A549 (cell line): ENCODE measurements around the gene MCIDAS. TPM values are rescaled to one million over a fixed set of nuclear protein-coding genes. Genes with fewer than 3 reads are reported as not detected.

Experiments used
- ATAC-seq, 2 experiments: fragments of 200-7000 bp in 1 of 2; fragments of >200 bp in 1 of 2; cut with Nextera tagmentation in 1 of 2; cut with Tn5 transposase in 1 of 2; 3 replicates each; pipeline versions ENCODE4 v1.8.0 to v1.9.1; 2018 to 2020; ENCODE audit warnings: mild to moderate bottlenecking in 1 of 2, moderate library complexity in 1 of 2
- CTCF ChIA-PET: fragments of 300-600 bp; sonication (Branson Sonifier 250); formaldehyde crosslinking; extraction: SDS; loops from one replicate; lab custom pipeline; 2021; ENCODE audit warnings: antibody characterized with exemption, inconsistent platforms; lab: Yijun Ruan, JAX
- POLR2A ChIA-PET: fragments of 350-600 bp; formaldehyde crosslinking; extraction: SDS; loops from one replicate; lab custom pipeline; 2021; ENCODE audit warnings: antibody characterized with exemption, inconsistent platforms; lab: Yijun Ruan, JAX
- DNase-seq, 2 experiments: peaks; one replicate each; pipeline versions ENCODE4 v3.0.0 to v3.0.0-alpha.2; 2011 to 2016; ENCODE audit warnings: low read depth in 1 of 2, low spot score in 1 of 2
- FAIRE-seq: peaks from 2 replicates; lab custom pipeline; 2011; peaks lifted over from hg19 to GRCh38; lab: Jason Lieb, UNC
- H3K27ac ChIP-seq, 2 experiments: fragments of >200 bp; sonication (Bioruptor Twin); formaldehyde crosslinking; 3 replicates each; pipeline ENCODE4 v1.5.1; 2016 to 2017
- H3K4me1 ChIP-seq: fragments of >200 bp; sonication (Bioruptor Twin); formaldehyde crosslinking; 3 replicates; pipeline ENCODE4 v1.6.1; 2016
- H3K4me2 ChIP-seq: fragments of >200 bp; sonication (Bioruptor Twin); formaldehyde crosslinking; 3 replicates; pipeline ENCODE4 v1.6.1; 2016
- H3K4me3 ChIP-seq: fragments of >200 bp; sonication (Bioruptor Twin); formaldehyde crosslinking; 3 replicates; pipeline ENCODE4 v1.5.1; 2016
- H3K9me3 ChIP-seq: fragments of >200 bp; sonication (Bioruptor Twin); formaldehyde crosslinking; 3 replicates; pipeline ENCODE4 v1.6.1; 2016
- ATOH8 ChIP-seq: fragments of 250-450 bp; sonication (Bioruptor Pico); IDR thresholded peaks from 2 replicates; pipeline ENCODE4 v1.5.0; 2020; ENCODE audit warnings: low read depth, mild to moderate bottlenecking, moderate library complexity
- BCL3 ChIP-seq: fragments of >200 bp; sonication (Bioruptor Twin); formaldehyde crosslinking; IDR thresholded peaks from 3 replicates; pipeline ENCODE4 v1.6.1; 2016
- CHD2 ChIP-seq: fragments of 150-350 bp; IDR thresholded peaks from 2 replicates; pipeline ENCODE4 v1.6.1; 2014; ENCODE audit warnings: low read length; ENCODE audit not compliant: partially characterized antibody
- E2F6 ChIP-seq: IDR thresholded peaks from 2 replicates; pipeline ENCODE4 v1.6.1; 2012; ENCODE audit warnings: low read depth, borderline replicate concordance
- EHMT2 ChIP-seq: fragments of 200-600 bp; sonication (generic); IDR thresholded peaks from 2 replicates; pipeline ENCODE4 v1.6.1; 2016; ENCODE audit warnings: antibody characterized with exemption, low read depth, mild to moderate bottlenecking, moderate library complexity
- FOSB ChIP-seq: fragments of 250-450 bp; sonication (Bioruptor Pico); IDR thresholded peaks from 2 replicates; pipeline ENCODE4 v1.5.0; 2020; ENCODE audit warnings: mild to moderate bottlenecking, moderate library complexity
- FOSL2 ChIP-seq, 2 experiments: fragments of 450-650 bp in 1 of 2; fragments of >200 bp in 1 of 2; sonication (Bioruptor Twin) in 1 of 2; formaldehyde crosslinking; IDR thresholded peaks; 2 replicates each; pipeline versions ENCODE4 v1.5.0 to v1.6.1; 2016 to 2020; ENCODE audit warnings: mild to moderate bottlenecking in 1 of 2, moderate library complexity in 1 of 2
- FOXS1 ChIP-seq: fragments of 250-450 bp; sonication (Bioruptor Pico); IDR thresholded peaks from 2 replicates; pipeline ENCODE4 v1.5.0; 2020; ENCODE audit warnings: mild to moderate bottlenecking, moderate library complexity
- GATA3 ChIP-seq: IDR thresholded peaks from 2 replicates; pipeline ENCODE4 v1.6.1; 2012; ENCODE audit warnings: borderline replicate concordance
- HEYL ChIP-seq: fragments of 250-450 bp; sonication (Bioruptor Pico); IDR thresholded peaks from 2 replicates; pipeline ENCODE4 v1.8.0; 2021; ENCODE audit warnings: mild to moderate bottlenecking, moderate library complexity
- HMGXB4 ChIP-seq: fragments of 250-450 bp; sonication (Bioruptor Pico); IDR thresholded peaks from 2 replicates; pipeline ENCODE4 v1.5.0; 2021; ENCODE audit warnings: mild to moderate bottlenecking, moderate library complexity, borderline replicate concordance
- JUN ChIP-seq, 2 experiments: fragments of >200 bp; sonication (Bioruptor Twin); formaldehyde crosslinking; IDR thresholded peaks; 2 replicates in 1 of 2; 3 replicates in 1 of 2; pipeline ENCODE4 v1.6.1; 2016 to 2017
- JUNB ChIP-seq: fragments of >200 bp; sonication (Bioruptor Twin); formaldehyde crosslinking; IDR thresholded peaks from 2 replicates; pipeline ENCODE4 v1.6.1; 2016
- MAFK ChIP-seq: fragments of 450-650 bp; IDR thresholded peaks from 2 replicates; pipeline ENCODE4 v1.6.1; 2014; ENCODE audit not compliant: partially characterized antibody
- NR3C1 ChIP-seq: fragments of >200 bp; sonication (Bioruptor Twin); formaldehyde crosslinking; IDR thresholded peaks from 3 replicates; pipeline ENCODE4 v1.6.1; 2017
- PBX3 ChIP-seq: IDR thresholded peaks from 2 replicates; pipeline ENCODE4 v1.6.1; 2012
- POLR2A ChIP-seq: IDR thresholded peaks from 2 replicates; pipeline ENCODE4 v1.6.1; 2012; ENCODE audit warnings: mild to moderate bottlenecking, low read length
- POLR2AphosphoS2 ChIP-seq: conservative IDR thresholded peaks from 2 replicates; pipeline ENCODE4 v1.6.1; 2012; ENCODE audit warnings: low read length, improper control_type of control experiment, inconsistent platforms
- REST ChIP-seq: fragments of 200-600 bp; sonication (generic); IDR thresholded peaks from 2 replicates; pipeline ENCODE4 v1.6.1; 2016; ENCODE audit warnings: antibody characterized with exemption, mild to moderate bottlenecking, moderate library complexity
- TP53 ChIP-seq: fragments of 250-450 bp; sonication (Bioruptor Pico); IDR thresholded peaks from 2 replicates; pipeline ENCODE4 v1.5.0; 2021; ENCODE audit warnings: mild to moderate bottlenecking, moderate library complexity
- ZC3H11A ChIP-seq: fragments of 450-650 bp; IDR thresholded peaks from 2 replicates; pipeline ENCODE4 v1.6.1; 2014; ENCODE audit warnings: antibody characterized with exemption, mild to moderate bottlenecking
- ZNF302 ChIP-seq: fragments of 250-450 bp; sonication (Bioruptor Pico); IDR thresholded peaks from 2 replicates; pipeline ENCODE4 v1.9.0; 2021; ENCODE audit warnings: inconsistent platforms, mild to moderate bottlenecking, moderate library complexity
- WGBS: methylation state at CpG from one replicate; pipeline ENCODE4 v1.1.6; 2017; ENCODE audit errors: missing lambda C conversion rate; 5-methylcytosine and 5-hydroxymethylcytosine counted together
- polyA plus RNA-seq, 4 experiments: library from polyadenylated mRNA; depleted of rRNA in 3 of 4; stranded (reverse); fragments of >200 nt; fragmentation: RNase III in 1 of 4; extraction: RNeasy Plus Mini Kit Qiagen cat#74134 plus additional on column Dnase treatment in 1 of 4; gene quantifications; 2 replicates in 3 of 4; 3 replicates in 1 of 4; pipeline ENCODE4 v1.2.3, GENCODE V29; 2011 to 2017

The MCIDAS gene
- polyA plus RNA-seq, 2 of the 4 experiments (the other 2 are of a cell fraction), result 2.2 TPM

- no peak for TF ChIP-seq JUN (IDR thresholded peaks at IDR 0.05)
- TF ChIP-seq BCL3, result no peak
- TF ChIP-seq REST, result no peak
- TF ChIP-seq NR3C1, result no peak
- TF ChIP-seq TP53 (CRISPR knock-in tag), result no peak
- no peak for TF ChIP-seq FOSB (CRISPR knock-in tag)
- TF ChIP-seq E2F6, result peak; percentile 90
- no peak for TF ChIP-seq JUNB
- no peak for TF ChIP-seq FOXS1 (CRISPR knock-in tag)
- TF ChIP-seq EHMT2, result no peak
- TF ChIP-seq FOSL2 (IDR thresholded peaks at IDR 0.05), result no peak
- TF ChIP-seq FOSL2 (CRISPR knock-in tag; IDR thresholded peaks at IDR 0.05), result no peak
- TF ChIP-seq HEYL (CRISPR knock-in tag), result no peak
- no peak for TF ChIP-seq HMGXB4 (CRISPR knock-in tag)
- peak; percentile 60 for TF ChIP-seq POLR2A
- peak; percentile 91 for TF ChIP-seq MAFK
- 0 out of 2 replicates have a peak, but pooled peaks have one; percentile 20 for TF ChIP-seq PBX3
- no peak for TF ChIP-seq ZC3H11A
- no peak for TF ChIP-seq CHD2
- no peak for TF ChIP-seq GATA3
- TF ChIP-seq ZNF302, result no peak
- TF ChIP-seq POLR2AphosphoS2, result no peak
- no peak for TF ChIP-seq ATOH8 (CRISPR knock-in tag)
- peak; percentile 80 to 83 for ATAC-seq
- Histone ChIP-seq H3K4me2 (peak within 1 kb of the TSS; percentile 98), H3K9me3 (no peaks in the 10 kb centered on the region), H3K4me1 (peaks cover 23% of the 10 kb centered on the region), H3K27ac (peak within 1 kb of the TSS; percentile 52 to 66; a peak in 4 of 6 replicates), H3K4me3 (peak within 1 kb of the TSS; percentile 54)
- POLR2A ChIA-PET, result no interaction called here
- under 1% methylated on average over 41 of the region's 69 CpGs for WGBS
- peak; percentile 68 to 76 for DNase-seq
- CTCF ChIA-PET, result interaction anchor here (0.6 to 2.0 kb wide), 6 partner anchors 12 to 518 kb away, joined by 3 to 10 read pairs (median 8); partner anchors contain the start of genes CCNO and MTREX
- no peak for FAIRE-seq
Observed at GRCh38 chr5:55172937-55173686, 54.0 kb downstream of the MCIDAS start, which contains the start of gene CDC20B. Gene CDC20B (minus strand): TSS chr5:55173177. CDS start chr5:55173000, 177 bp downstream.
